Suprapubic skin (tissue), 4 donors: ENCODE data around the gene LRRC2. TPM values are rescaled to one million over a fixed set of nuclear protein-coding genes. Genes with fewer than 3 reads are reported as not detected.

Experiments used
- DNase-seq, 2 donors: peaks; one replicate each; pipeline ENCODE4 v3.0.0-alpha.2; 2019; ENCODE audit warnings: low spot score in 2 of 2
- H3K27ac ChIP-seq: fragments of 200-600 bp; sonication (generic); one replicate; pipeline ENCODE4 v1.5.1; 2019
- H3K27me3 ChIP-seq: fragments of 200-600 bp; sonication (generic); one replicate; pipeline ENCODE4 v1.5.1; 2019
- H3K36me3 ChIP-seq: fragments of 200-600 bp; sonication (generic); one replicate; pipeline ENCODE4 v1.5.1; 2019
- H3K4me1 ChIP-seq: fragments of 200-600 bp; sonication (generic); one replicate; pipeline ENCODE4 v1.5.1; 2019
- H3K4me3 ChIP-seq: fragments of 200-600 bp; sonication (generic); one replicate; pipeline ENCODE4 v1.5.1; 2019; ENCODE audit warnings: mild to moderate bottlenecking
- H3K9me3 ChIP-seq: fragments of 200-600 bp; sonication (generic); one replicate; pipeline ENCODE4 v1.5.1; 2019
- CTCF ChIP-seq, 2 donors: fragments of 200-600 bp in 1 of 2; fragments of 450-650 bp in 1 of 2; sonication (generic) in 1 of 2; IDR thresholded peaks; one replicate each; pipeline ENCODE4 v1.5.1; 2016 to 2019; ENCODE audit warnings: antibody characterized with exemption in 2 of 2, mild to moderate bottlenecking in 1 of 2, moderate library complexity in 1 of 2
- EP300 ChIP-seq: sonication (generic); formaldehyde crosslinking; IDR thresholded peaks from one replicate; pipeline ENCODE4 v1.6.1; 2017; ENCODE audit warnings: antibody characterized with exemption
- POLR2A ChIP-seq, 2 donors: fragments of 450-650 bp; IDR thresholded peaks; one replicate each; pipeline ENCODE4 v1.6.1; 2017; ENCODE audit warnings: antibody characterized with exemption in 2 of 2, mild to moderate bottlenecking in 2 of 2, moderate library complexity in 2 of 2
- POLR2AphosphoS5 ChIP-seq, 3 donors: sonication (generic); formaldehyde crosslinking; IDR thresholded peaks; one replicate each; pipeline ENCODE4 v1.6.1; 2017; ENCODE audit warnings: antibody characterized with exemption in 3 of 3
- WGBS: methylation state at CpG from one replicate; pipeline ENCODE4 v1.1.5; 2018; 5-methylcytosine and 5-hydroxymethylcytosine counted together
- total RNA-seq, 4 donors: library from RNA; depleted of rRNA; stranded (reverse); fragments of >200 nt; gene quantifications; one replicate each; pipeline ENCODE4 v1.1.0, GENCODE V29; 2016

The LRRC2 gene
- total RNA-seq, 4 donors from 2014 or later, result 0.83 to 3.7 (median 2.6) TPM

GRCh38 chr3:46471371-46471914 is 94.7 kb downstream of the LRRC2 start:
- WGBS, result 94% methylated on average over 5 of the region's 5 CpGs
- TF ChIP-seq CTCF (IDR thresholded peaks at IDR 0.05) (no peak), EP300 (no peak), POLR2A (IDR thresholded peaks at IDR 0.05) (no peak), POLR2AphosphoS5 (IDR thresholded peaks at IDR 0.05) (no peak)
- H3K27ac ChIP-seq, result no peak overlapping the region
- H3K4me1 ChIP-seq, result no peaks in the 10 kb centered on the region
- no peak overlapping the region for H3K4me3 ChIP-seq
- H3K36me3 ChIP-seq, result no peaks in the 10 kb centered on the region
- no peaks in the 10 kb centered on the region for H3K27me3 ChIP-seq
- DNase-seq, result peak in 1 of 2 donors; percentile 56
- H3K9me3 ChIP-seq, result no peaks in the 10 kb centered on the region

GRCh38 chr3:46470831-46471230 is 95.3 kb downstream of the LRRC2 start:
- peak in 1 of 2 donors; percentile 57 for DNase-seq
- H3K4me3 ChIP-seq, result no peak overlapping the region
- H3K9me3 ChIP-seq, result no peaks in the 10 kb centered on the region
- H3K27me3 ChIP-seq, result no peaks in the 10 kb centered on the region
- 90% methylated on average over 4 of the region's 4 CpGs for WGBS
- H3K4me1 ChIP-seq, result no peaks in the 10 kb centered on the region
- TF ChIP-seq EP300, result no peak
- TF ChIP-seq POLR2A (IDR thresholded peaks at IDR 0.05), result no peak
- no peak for TF ChIP-seq POLR2AphosphoS5 (IDR thresholded peaks at IDR 0.05)
- TF ChIP-seq CTCF (IDR thresholded peaks at IDR 0.05), result no peak
- no peak overlapping the region for H3K27ac ChIP-seq
- no peaks in the 10 kb centered on the region for H3K36me3 ChIP-seq

- TF ChIP-seq CTCF (IDR thresholded peaks at IDR 0.05) (no peak), POLR2AphosphoS5 (IDR thresholded peaks at IDR 0.05) (no peak), POLR2A (IDR thresholded peaks at IDR 0.05) (no peak), EP300 (no peak)
- Histone ChIP-seq H3K27ac (no peak overlapping the region), H3K9me3 (no peaks in the 10 kb centered on the region), H3K36me3 (no peaks in the 10 kb centered on the region), H3K4me1 (peaks cover 1% of the 10 kb centered on the region), H3K27me3 (peaks cover 3% of the 10 kb centered on the region), H3K4me3 (no peak overlapping the region)
- WGBS, result 43% methylated on average over 3 of the region's 3 CpGs
- DNase-seq, result peak in 1 of 2 donors; percentile 28
Measured at GRCh38 chr3:46469680-46470357, 96.3 kb downstream of the LRRC2 start.

GRCh38 chr3:46468753-46469600 is 97.1 kb downstream of the LRRC2 start:
- H3K4me3 ChIP-seq, result no peak overlapping the region
- TF ChIP-seq POLR2A (IDR thresholded peaks at IDR 0.05) (no peak), EP300 (no peak), CTCF (IDR thresholded peaks at IDR 0.05) (no peak), POLR2AphosphoS5 (IDR thresholded peaks at IDR 0.05) (no peak)
- peak in 1 of 2 donors; percentile 37 for DNase-seq
- peaks cover 12% of the 10 kb centered on the region for H3K27me3 ChIP-seq
- H3K36me3 ChIP-seq, result no peaks in the 10 kb centered on the region
- 78% methylated on average over 6 of the region's 6 CpGs for WGBS
- no peak overlapping the region for H3K27ac ChIP-seq
- no peaks in the 10 kb centered on the region for H3K9me3 ChIP-seq
- H3K4me1 ChIP-seq, result peaks cover 6% of the 10 kb centered on the region

GRCh38 chr3:46467562-46467961 is 98.5 kb downstream of the LRRC2 start:
- H3K27me3 ChIP-seq, result peaks cover 26% of the 10 kb centered on the region
- no peaks in the 10 kb centered on the region for H3K36me3 ChIP-seq
- DNase-seq, result peak in 1 of 2 donors; percentile 44
- H3K4me3 ChIP-seq, result no peak overlapping the region
- 92% methylated on average over 4 of the region's 4 CpGs for WGBS
- no peaks in the 10 kb centered on the region for H3K9me3 ChIP-seq
- H3K27ac ChIP-seq, result no peak overlapping the region
- TF ChIP-seq POLR2A (IDR thresholded peaks at IDR 0.05), result no peak
- no peak for TF ChIP-seq CTCF (IDR thresholded peaks at IDR 0.05)
- no peak for TF ChIP-seq EP300
- no peak for TF ChIP-seq POLR2AphosphoS5 (IDR thresholded peaks at IDR 0.05)
- H3K4me1 ChIP-seq, result peaks cover 6% of the 10 kb centered on the region
